HepG2 (cell line): Measurements from ENCODE around the gene NT5C.
"Not testable (repeated sequence)": the region's sequence is repeated elsewhere in the genome, so short reads cannot be mapped to it uniquely, and the experiment has no call there.

Experiments used
- STAT5B ChIP-seq: sonication (generic); formaldehyde crosslinking; IDR thresholded peaks from 2 replicates; pipeline ENCODE4 v1.4.0; 2020; ENCODE audit warnings: missing genetic modification reagents
- ZHX1 ChIP-seq: sonication (generic); formaldehyde crosslinking; IDR thresholded peaks from 2 replicates; pipeline ENCODE4 v1.8.1; 2022; ENCODE audit warnings: low read depth, mild to moderate bottlenecking, missing genetic modification reagents

GRCh38 chr17:75133607-75134347 is 2.2 kb upstream of the NT5C start:
- not testable (repeated sequence) for TF ChIP-seq STAT5B; ZHX1 (CRISPR knock-in tag)
